Prostate gland (tissue), 2 donors: ENCODE data around the gene GOLGA2. TPM values are rescaled to one million over a fixed set of nuclear protein-coding genes. Genes with fewer than 3 reads are reported as not detected.

ENCODE experiments used
- DNase-seq: peaks from one replicate; pipeline ENCODE4 v3.0.0-alpha.2; 2019; ENCODE audit warnings: low spot score
- H3K27ac ChIP-seq, 2 donors: fragments of 200-600 bp; sonication (generic); 2 replicates each; pipeline ENCODE4 v1.5.1; 2017 to 2019
- H3K27me3 ChIP-seq: fragments of 200-600 bp; sonication (generic); replicated peaks from 2 replicates; pipeline ENCODE4 v1.5.1; 2019; ENCODE audit not compliant: insufficient read depth
- H3K36me3 ChIP-seq, 2 donors: fragments of 200-600 bp; sonication (generic); 1 replicate in 1 of 2; 2 replicates in 1 of 2; pipeline versions ENCODE4 v1.5.1 to v1.8.1; 2017 to 2019
- H3K4me1 ChIP-seq: fragments of 200-600 bp; sonication (generic); replicated peaks from 2 replicates; pipeline ENCODE4 v1.5.1; 2019
- H3K4me3 ChIP-seq, 2 donors: fragments of 200-600 bp; sonication (generic); 2 replicates each; pipeline ENCODE4 v1.5.1; 2017 to 2019
- H3K9me3 ChIP-seq: fragments of 200-600 bp; sonication (generic); 2 replicates; pipeline ENCODE4 v1.5.1; 2017
- POLR2A ChIP-seq: fragments of 450-650 bp; IDR thresholded peaks from one replicate; pipeline ENCODE4 v1.6.1; 2016; ENCODE audit warnings: antibody characterized with exemption, mild to moderate bottlenecking
- POLR2AphosphoS5 ChIP-seq: sonication (generic); formaldehyde crosslinking; IDR thresholded peaks from one replicate; pipeline ENCODE4 v1.6.1; 2017; ENCODE audit warnings: antibody characterized with exemption
- WGBS: methylation state at CpG from one replicate; pipeline ENCODE4 v1.1.5; 2018; 5-methylcytosine and 5-hydroxymethylcytosine counted together
- intact Hi-C: fragments of 100-400 bp; cut with DNase I; formaldehyde crosslinking; loops from one replicate; pipeline ENCODE4 v1.14.2; 2022
- total RNA-seq, 2 donors: library from RNA; depleted of rRNA; stranded (reverse); fragments of >200 nt; gene quantifications; one replicate each; pipeline ENCODE4 v1.1.0, GENCODE V29; 2016
- TF ChIP-seq, protein P1 (sequence below), 4 experiments: fragments of 200-600 bp in 2 of 4; fragments of 450-650 bp in 2 of 4; sonication (generic) in 2 of 4; IDR thresholded peaks; 1 replicate in 3 of 4; 2 replicates in 1 of 4; pipeline ENCODE4 v1.5.1; 2016 to 2019; ENCODE audit warnings: antibody characterized with exemption in 4 of 4, mild to moderate bottlenecking in 2 of 4, moderate library complexity in 2 of 4

The GOLGA2 gene
- total RNA-seq, 2 donors from 2014 or later: 92.1 to 147 TPM

DNA sequence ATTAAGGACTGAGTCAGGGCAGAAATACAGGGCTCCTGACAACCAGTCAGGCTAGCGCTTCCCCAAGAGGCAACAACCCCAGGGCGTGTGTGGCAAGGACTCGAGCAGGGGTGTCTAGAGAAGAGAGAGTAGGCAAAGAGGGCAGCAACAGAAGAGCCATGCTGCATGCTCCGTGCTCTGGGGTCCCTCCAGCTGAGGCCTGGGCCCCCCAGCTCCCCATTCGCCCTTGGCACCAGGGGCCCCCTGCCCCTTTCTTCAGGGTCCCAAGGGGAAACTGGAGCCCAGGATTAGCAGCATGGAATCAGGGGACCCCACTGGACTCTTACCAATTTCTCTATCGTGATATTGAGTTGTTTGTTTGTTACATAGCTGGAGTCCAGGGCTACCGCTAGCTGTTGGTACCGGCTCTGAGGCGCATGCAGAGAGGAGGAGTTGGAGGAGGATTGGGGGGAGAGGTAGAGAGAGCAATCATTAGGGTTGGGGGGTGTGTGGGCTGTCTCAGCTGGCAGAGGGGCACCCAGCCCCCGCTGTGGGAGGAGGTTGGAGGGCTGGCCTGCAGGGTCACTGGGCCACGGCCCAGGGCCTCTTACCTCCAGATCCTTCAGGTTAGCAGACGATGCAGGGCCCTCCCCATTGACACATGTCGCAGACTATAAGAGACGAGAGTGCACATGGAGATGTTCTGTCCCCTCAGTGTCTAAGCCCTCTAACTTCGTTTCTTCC, 8.8 kb downstream of the GOLGA2 start:
- Histone ChIP-seq H3K4me1 (peaks cover 7% of the 10 kb centered on the region), H3K4me3 (no peak overlapping the region), H3K36me3 (peaks cover 11 to 17% of the 10 kb centered on the region in 2 donors), H3K9me3 (no peaks in the 10 kb centered on the region), H3K27me3 (no peaks in the 10 kb centered on the region), H3K27ac (no peak overlapping the region)
- no peak for DNase-seq
- 91% methylated on average over 15 of the region's 15 CpGs for WGBS
- intact Hi-C loops: no loop called here
- TF ChIP-seq POLR2AphosphoS5: no peak
- TF ChIP-seq, protein P1, sequence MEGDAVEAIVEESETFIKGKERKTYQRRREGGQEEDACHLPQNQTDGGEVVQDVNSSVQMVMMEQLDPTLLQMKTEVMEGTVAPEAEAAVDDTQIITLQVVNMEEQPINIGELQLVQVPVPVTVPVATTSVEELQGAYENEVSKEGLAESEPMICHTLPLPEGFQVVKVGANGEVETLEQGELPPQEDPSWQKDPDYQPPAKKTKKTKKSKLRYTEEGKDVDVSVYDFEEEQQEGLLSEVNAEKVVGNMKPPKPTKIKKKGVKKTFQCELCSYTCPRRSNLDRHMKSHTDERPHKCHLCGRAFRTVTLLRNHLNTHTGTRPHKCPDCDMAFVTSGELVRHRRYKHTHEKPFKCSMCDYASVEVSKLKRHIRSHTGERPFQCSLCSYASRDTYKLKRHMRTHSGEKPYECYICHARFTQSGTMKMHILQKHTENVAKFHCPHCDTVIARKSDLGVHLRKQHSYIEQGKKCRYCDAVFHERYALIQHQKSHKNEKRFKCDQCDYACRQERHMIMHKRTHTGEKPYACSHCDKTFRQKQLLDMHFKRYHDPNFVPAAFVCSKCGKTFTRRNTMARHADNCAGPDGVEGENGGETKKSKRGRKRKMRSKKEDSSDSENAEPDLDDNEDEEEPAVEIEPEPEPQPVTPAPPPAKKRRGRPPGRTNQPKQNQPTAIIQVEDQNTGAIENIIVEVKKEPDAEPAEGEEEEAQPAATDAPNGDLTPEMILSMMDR (IDR thresholded peaks at IDR 0.05): no peak
- no peak for TF ChIP-seq POLR2A

DNA sequence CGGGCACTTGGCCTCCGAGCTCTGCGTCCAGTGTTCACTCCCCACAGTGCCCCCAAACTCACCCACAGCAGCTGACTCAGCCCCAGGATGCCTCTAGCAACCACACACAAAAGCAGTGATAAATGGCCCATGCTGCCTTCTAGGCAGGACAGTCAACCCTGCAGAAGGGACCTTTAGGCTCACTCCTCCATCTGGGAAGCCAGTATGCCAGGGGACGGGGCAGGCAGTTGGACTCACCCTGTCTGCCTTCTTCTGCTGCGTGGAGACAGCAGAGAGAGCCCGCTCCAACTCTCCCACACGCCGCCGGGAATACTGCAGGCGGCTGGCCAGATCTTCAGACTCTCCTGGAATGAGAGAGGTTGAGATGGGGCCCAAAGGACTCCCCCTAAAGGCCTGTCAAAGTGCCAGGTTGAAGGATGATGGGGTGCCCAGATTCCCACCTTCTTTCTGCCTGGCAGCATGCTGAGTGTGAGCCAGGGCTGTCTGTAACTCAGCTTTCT, 10.4 kb downstream of the GOLGA2 start:
- Histone ChIP-seq H3K9me3 (no peaks in the 10 kb centered on the region), H3K27ac (no peak overlapping the region), H3K27me3 (no peaks in the 10 kb centered on the region), H3K4me3 (no peak overlapping the region), H3K4me1 (no peaks in the 10 kb centered on the region), H3K36me3 (peaks cover 14 to 20% of the 10 kb centered on the region in 2 donors)
- intact Hi-C loops: no loop called here
- WGBS: 92% methylated on average over 10 of the region's 10 CpGs
- TF ChIP-seq, protein P1 (IDR thresholded peaks at IDR 0.05): no peak
- TF ChIP-seq POLR2AphosphoS5 (no peak), POLR2A (no peak)
- DNase-seq: no peak

DNA sequence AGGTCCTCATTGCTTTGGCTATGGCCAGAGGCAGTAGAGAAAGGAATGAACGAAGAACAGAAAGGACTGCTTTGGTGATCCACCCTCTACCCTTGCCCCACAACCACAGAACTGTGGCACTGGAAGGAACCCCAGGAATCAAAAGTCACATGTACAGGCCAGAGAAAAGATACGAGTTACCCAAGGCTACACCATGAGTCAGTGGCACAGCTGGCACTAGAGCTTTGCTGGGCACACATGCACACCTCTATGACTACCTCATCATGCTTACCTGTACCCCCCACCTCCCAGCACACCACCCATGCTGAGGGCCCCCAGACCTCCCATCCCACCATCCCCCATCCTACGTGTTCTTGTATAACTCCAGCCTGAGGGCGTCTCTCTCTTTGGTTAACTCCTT, 13.1 kb downstream of the GOLGA2 start:
- H3K36me3 ChIP-seq: peaks cover 37 to 46% of the 10 kb centered on the region in 2 donors
- intact Hi-C loops: no loop called here
- no peaks in the 10 kb centered on the region for H3K4me1 ChIP-seq
- H3K9me3 ChIP-seq: no peaks in the 10 kb centered on the region
- TF ChIP-seq POLR2AphosphoS5: no peak
- TF ChIP-seq, protein P1 (IDR thresholded peaks at IDR 0.05): no peak
- no peak for TF ChIP-seq POLR2A
- no peak overlapping the region for H3K4me3 ChIP-seq
- no peak overlapping the region for H3K27ac ChIP-seq
- DNase-seq: no peak
- WGBS: 81% methylated on average over 4 of the region's 4 CpGs
- H3K27me3 ChIP-seq: no peaks in the 10 kb centered on the region

DNA sequence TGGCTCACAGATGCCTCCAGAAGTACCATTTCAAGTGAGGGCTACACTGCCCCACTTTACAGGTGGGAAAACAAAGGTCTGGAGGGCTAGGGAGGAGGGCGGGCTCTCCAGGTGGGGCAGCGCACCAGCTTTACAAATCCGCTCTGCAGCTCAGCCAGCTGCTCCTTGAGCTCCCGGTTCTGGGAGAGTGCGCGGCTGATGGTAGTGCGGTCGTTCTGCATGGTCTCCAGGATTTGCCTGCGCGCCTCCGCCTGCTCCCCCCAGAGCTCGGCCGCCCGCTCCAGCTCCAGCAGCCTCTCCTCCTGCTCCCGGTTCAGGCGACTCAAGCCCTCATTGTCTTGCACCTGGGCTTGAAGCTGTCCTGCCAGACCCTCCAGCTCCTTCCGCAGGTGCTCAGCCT, 15.5 kb downstream of the GOLGA2 start:
- intact Hi-C loops: no loop called here
- Histone ChIP-seq H3K27me3 (no peaks in the 10 kb centered on the region), H3K27ac (no peak overlapping the region), H3K36me3 (peaks cover 30 to 43% of the 10 kb centered on the region in 2 donors), H3K4me1 (no peaks in the 10 kb centered on the region), H3K9me3 (no peaks in the 10 kb centered on the region), H3K4me3 (no peak overlapping the region)
- TF ChIP-seq POLR2AphosphoS5: no peak
- no peak for TF ChIP-seq POLR2A
- TF ChIP-seq, protein P1 (IDR thresholded peaks at IDR 0.05): no peak
- no peak for DNase-seq
- WGBS: 93% methylated on average over 17 of the region's 17 CpGs

DNA sequence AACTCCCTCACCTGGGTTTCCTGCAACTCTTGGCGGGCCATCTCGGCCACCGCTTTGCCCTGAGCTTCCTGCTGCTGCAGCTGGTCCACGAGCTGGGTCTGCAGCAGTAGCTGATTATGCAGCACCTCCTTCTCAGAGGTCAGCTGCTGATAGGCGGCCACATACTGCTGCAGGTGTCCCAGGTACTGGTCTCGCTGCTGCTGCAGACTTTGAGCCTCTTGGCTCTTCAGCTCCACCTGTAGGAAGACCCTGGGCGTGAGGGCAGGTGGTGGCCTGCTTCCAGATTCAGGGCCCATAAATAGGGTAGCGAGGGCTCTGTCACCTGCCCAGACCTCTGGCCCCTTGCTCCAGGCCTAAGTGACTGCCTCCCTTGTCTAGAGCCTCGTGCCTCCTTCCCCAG, 16.7 kb downstream of the GOLGA2 start:
- Histone ChIP-seq H3K9me3 (no peaks in the 10 kb centered on the region), H3K4me3 (no peak overlapping the region), H3K36me3 (peaks cover 28 to 43% of the 10 kb centered on the region in 2 donors), H3K4me1 (no peaks in the 10 kb centered on the region), H3K27me3 (no peaks in the 10 kb centered on the region), H3K27ac (no peak overlapping the region)
- TF ChIP-seq POLR2AphosphoS5: no peak
- no peak for TF ChIP-seq POLR2A
- TF ChIP-seq, protein P1 (IDR thresholded peaks at IDR 0.05): no peak
- no peak for DNase-seq
- intact Hi-C loops: no loop called here
- WGBS: 85% methylated on average over 9 of the region's 9 CpGs
